KBM-7 (cell line): Measurements from ENCODE around the gene SLC52A3.

ENCODE experiments used
- DNase-seq: peaks from one replicate; pipeline ENCODE4 v3.0.0-alpha.2; 2015
- in situ Hi-C: fragments of 300-500 bp; cut with MboI; formaldehyde crosslinking; loops from 2 replicates; pipeline ENCODE4 v1.14.3; 2020; ENCODE audit warnings: low sequenced_read_pairs, low pct_unique_long_range_greater_than_20kb, mixed read lengths

The SLC52A3 gene

DNA sequence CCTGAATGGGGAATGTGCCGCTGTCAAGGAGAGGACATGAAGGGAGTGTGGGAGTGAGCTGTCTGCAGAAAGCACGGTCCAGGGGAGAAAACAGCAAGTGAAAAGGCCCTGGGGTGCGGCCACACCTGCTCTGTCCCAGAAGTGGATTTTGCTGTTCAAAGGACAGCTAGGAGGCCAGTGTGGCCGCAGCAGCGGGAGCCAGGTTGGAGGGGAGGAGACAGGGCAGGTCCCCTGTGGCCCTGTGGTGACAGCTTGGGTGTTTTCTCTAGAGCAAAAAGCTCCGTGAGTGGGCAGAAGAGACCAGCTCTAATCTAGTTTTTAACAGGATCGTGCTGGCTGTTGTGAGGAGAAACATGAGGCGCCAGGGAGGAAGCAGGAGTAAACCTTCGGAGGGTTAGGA, 4.5 kb upstream of the SLC52A3 start:
- in situ Hi-C loops: no loop called here
- DNase-seq: no peak

DNA sequence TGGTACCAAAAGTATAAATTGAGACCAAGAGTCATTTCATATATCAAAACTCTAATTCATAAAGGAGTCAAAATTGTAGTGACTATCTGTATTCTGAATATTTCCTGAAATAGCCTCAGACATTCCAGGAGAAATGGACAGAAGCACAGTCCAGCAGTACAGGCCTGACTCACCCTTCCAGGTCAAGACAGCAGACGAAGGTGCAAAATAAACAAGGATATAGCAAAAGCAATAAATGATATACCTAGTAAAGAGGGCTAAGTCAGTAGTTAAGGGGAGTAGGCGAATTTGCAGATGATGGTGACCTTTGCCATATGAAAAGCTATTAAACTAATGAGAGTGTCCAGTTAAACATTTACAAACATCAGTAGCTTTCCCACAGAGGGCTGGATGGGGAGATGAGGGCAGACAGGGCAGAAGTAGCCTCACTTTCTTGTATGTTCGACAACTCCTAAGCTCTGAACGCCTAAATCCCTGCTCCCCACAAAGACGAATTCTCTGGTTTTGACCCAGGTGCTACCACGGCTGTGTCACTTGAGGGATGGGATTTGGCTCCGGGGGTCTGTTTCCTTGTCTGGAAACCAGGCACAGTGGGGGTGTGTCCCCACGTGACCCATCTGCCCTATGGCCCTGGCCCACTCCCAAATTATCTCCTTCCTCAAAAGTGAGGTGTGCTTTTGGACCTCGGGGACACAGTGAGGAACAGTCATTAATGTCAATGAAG, 3.6 kb upstream of the SLC52A3 start:
- no peak for DNase-seq
- in situ Hi-C loops: no loop called here

DNA sequence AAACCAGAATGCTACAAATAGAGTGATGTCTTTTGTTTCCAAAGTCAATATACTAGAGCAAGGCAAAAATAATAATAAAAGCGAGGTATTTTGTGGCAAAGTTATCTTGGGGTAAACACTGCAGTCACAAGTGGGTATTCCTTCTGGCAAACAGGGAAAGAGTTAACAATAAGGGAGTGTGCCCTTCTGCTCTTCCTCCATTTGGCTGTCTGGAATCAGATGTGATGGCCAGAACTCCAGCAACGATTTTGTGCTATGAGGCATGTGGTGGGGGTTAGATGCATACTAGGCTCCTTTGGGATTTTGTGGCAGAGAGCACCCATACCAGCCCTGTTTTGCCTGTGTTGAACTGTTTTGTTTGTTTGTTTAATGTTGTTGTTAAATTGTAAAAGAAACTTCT, 2.4 kb upstream of the SLC52A3 start:
- DNase-seq: no peak
- in situ Hi-C loops: no loop called here

DNA sequence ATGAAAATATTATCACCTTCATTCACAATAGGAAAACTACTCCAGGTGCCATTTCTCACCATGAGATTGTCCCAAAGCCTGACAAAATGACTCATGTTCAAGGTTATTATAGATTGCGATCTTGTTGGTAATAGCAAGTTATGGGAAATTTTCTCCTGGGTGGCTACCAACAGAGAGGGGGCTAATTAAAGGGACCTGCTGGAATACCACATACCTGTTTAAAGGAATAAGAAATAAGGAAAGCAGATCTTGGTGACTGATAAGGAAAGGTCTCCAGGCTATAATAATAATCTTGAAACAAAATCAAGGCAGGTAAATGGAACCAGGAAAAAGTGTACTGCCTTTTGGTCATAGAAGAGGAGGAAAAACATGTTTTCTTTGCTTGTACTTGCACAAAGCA, 1.4 kb downstream of the SLC52A3 start:
- in situ Hi-C loops: no loop called here
- no peak for DNase-seq

DNA sequence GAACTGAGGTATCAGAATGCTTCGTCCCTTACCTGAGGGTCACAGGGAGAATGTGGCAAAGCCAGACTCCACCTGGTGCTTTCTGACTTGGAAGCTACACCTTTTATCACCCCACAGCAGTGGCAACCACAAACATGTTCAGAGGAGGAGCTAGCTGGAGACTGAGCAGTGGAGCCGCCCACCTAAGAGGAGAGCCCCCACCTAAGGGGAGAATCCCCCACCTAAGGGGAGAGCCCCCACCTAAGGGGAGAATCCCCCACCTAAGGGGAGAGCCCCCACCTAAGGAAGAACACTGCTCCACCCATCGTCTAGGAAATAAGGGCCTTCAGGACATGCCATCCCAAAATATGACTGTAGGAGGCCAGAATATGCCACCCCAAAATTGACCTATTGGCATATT, 4.0 kb downstream of the SLC52A3 start:
- in situ Hi-C loops: no loop called here
- no peak for DNase-seq

DNA sequence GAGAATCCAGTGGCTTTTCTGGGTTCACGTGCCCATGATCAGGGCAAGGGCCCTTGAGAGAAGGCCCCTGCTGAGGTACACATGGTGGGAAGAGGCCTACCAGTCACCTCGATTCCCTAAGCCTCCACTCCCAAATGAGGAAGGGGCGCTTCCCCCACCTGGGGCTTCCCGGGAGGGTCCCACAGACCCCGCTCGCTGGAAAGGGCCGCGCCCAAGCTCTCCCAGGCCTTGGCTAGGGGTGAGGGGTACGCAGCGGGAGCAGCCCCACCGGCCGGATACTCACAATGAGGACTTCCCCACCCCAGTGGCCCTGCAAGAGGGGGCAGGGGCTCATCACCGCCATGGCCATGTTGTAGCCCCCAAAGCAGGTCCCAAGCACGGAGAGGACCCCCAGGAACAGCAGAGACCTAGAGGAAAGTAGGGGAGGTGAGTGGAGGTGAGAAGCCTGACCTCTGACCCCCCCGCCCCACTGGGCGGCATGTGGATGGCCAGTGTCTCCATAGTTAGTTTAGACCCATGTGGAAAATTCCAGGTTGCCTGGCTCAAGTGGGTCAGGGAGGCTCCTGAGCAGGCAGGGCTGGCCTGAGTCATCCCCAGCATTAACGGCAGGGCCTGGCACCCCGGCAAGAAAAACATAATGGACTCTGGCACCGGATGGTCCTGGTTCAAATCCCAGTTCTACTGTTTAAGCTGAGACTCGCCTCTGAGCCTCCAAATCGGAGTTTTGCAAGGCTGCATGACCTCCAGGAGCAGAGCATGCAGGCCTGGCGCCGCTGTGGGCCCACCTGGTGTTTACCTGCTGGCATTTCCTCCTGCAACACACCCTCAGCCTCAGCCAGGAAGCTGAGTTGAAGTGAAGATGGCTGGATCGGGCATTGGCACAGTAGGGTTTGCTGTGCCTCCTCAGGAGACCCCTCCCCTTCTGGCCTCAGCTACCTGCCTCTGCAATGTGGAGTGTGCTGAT, 6.6 kb downstream of the SLC52A3 start:
- no peak for DNase-seq
- in situ Hi-C loops: no loop called here

DNA sequence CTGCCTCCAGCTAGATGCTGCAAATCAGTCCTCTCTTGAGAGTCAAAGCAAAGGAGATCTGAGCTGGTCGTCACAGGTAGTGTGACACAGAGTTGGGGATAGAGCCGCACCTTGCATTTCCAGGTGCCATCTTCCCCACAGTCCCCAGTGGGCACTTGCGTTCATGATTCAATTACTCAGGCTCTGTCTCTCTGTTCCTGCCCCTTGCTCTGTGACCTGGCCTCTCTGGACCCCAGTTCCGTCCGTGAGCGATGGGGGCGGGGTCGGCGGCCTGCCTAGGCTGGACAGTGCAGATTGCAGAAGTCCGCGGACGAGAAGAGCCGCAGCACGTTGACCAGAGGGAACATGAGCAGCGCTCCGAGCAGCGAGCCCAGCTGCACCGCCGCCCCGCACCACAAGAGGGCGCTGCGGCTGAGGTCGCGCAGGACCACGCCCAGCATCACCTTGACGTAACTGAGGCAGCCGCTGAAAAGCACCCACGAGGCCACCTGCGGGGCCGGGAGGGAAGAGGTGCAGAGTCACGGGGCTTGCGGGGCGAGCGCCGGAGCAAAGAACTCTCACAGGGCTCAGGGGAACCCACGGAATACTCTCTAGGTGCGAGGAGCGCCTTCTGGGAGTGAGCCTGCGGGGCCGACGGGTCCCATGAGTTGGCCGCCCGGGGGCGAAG, 7.4 kb downstream of the SLC52A3 start:
- in situ Hi-C loops: no loop called here
- DNase-seq: peak; percentile 13

DNA sequence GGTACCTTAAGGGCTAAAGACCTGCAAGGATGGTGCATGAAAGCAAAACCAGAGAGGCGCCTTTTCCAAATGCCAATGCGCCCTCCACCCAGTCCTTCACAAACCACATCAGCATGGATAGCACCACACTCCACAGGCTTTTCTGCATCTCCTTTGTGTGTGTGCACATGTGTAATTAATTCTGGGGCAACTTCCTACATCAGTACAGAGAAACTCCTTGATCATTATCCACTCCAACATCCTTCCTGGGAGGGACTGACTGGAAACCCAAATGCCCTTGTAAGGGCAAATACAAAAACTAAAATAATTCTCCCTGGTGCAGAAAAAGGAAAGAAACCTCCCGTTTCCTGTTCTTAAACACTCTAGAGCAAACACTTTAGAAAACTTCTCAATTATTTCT, 10.8 kb downstream of the SLC52A3 start:
- in situ Hi-C loops: no loop called here
- peak; percentile 83 for DNase-seq

DNA sequence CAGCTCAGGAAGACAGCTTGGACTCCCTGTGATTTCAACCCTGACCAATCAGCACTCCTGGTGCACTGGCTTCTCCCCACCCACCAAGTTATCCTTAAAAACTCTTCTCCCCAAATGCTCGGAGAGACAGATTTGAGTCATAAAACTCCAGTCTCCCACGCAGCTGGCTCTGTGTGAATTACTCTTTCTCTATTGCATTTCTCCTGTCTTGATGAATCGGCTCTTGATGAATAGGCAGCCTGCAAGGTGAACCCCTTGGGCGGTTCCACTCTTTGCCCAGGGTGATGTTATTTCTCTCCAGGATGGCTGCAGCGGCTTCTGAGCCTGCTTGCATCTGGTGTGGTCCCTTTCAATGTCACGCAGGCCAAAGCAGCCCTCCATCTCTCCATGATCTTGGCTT, 12.4 kb downstream of the SLC52A3 start:
- DNase-seq: no peak
- in situ Hi-C loops: no loop called here

DNA sequence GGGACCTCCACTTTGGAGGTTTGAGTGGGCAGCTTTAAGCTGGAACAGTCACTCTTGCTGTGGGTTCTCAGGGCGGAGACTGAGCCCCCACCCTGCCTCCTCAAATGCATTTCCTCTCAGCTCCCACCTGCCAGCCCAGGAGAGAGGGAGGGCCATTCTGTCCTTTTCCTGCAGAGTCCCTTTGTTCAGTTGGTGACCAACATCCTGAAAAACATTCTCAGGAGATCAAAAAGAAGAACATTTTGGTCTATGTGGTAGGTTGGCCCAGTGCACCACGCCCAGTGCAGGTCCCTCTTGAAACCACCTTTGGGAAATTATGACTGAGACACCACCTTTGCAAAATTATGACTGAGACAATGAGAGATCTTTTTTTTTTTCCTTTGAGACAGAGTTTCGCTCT, 13.4 kb downstream of the SLC52A3 start:
- DNase-seq: no peak
- in situ Hi-C loops: no loop called here

DNA sequence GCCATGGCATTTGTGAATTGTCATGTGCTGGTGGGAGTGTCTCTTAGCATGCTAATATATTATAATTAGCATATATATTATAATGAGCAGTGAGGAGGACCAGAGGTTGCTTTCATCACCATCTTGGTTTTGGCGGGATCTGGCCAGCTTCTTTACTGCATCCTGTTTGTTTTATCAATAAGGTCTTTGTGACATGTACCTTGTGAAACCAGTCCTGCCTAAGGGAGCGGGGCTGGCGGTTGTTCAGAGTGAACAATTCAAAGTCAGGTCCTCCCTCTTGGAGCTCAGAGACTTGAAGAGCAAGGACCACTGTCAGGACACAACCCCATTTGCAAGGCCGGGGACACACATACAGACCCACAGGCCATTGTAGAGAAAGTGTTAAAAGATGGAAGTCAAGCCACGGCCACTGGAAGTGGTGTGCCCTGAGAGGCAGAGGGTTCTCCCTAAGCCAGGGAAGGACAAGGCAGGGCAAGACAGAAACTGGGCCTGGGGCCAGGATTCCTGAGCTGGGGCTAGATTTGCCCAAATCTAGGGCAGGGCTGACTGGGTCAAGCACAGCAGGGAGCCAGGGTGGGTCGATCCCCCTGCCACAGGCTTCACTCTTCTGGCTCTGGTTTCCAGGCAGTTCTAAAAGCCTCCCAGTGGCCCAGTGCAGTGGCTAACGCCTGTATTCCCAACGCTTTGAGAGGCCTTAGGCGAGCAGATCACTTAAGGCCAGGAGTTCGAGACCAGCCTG, 14.2 kb downstream of the SLC52A3 start:
- in situ Hi-C loops: no loop called here
- DNase-seq: no peak

DNA sequence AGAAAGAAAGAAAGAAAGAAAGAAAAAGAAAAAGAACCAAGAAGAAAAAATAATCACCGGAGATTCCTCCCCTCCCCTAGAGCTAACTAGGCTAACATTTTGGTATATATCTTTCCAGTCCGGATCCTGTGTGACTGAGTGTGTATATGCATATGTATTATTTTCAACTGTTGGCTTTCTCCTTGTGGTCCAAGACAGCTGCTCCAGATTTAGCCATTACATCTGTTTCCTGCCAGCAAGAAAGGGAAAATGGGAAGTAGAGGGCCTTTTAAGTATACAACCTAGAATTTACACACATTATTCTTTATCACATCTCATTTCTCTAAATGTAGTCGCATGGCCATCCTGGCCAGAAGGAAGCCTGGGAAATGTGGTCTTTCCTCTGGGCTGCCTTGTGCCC, 15.2 kb downstream of the SLC52A3 start:
- in situ Hi-C loops: no loop called here
- DNase-seq: peak; percentile 88

DNA sequence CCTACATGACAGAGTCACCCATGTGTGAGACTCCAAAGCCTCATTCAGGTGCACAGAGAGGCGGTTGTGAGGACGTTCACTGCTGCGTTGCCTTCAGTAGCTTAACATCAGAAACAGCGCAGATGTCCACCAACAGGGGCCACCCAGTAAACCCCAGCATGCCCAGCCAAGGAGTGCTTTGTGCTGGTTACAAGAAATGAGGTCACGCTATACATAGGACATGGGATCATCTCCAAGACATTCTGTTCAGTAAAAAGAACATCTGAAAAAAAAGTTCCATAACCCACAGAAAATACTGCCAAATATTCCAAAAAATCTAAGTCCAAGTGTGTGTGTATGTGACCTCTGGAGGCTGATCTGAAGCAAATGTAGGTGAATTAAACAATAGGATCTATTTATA, 16.0 kb downstream of the SLC52A3 start:
- no peak for DNase-seq
- in situ Hi-C loops: no loop called here

DNA sequence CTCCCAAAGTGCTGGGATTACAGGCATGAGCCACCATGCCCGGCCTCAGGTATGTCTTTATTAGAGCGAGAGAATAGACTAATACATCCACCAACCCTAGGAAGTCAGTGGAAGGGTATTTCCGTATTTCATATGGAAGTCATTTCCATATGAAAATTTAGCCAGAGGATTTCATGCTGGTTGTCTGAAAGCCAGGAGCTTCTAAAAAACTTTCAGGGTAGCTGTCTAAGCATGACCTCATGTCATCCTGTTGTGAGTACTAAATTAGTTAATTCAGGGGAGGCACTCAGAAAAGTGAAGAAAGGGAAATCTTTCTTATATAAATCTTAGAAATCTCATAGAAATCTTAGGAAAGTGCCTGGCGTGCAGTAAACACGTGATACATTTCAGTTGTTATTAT, 16.5 kb downstream of the SLC52A3 start:
- in situ Hi-C loops: no loop called here
- no peak for DNase-seq

DNA sequence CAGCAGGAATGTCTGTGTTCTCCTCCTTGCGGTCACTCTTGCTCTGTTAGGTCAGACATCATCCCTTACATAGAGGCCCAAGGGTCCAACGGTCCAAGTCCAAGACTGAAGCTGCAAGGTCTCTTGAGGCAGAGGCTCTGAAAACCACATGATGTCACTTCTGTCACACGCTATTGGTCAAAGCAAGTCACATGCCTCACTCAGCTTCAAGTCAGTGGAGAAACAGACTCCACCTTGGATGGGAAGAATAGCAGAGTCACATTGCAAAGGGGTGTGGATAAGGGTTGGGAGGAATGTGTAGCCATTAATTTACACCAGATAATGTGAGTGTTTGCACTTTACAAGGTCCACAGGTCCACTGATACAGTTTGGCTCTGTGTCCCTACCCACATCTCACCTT, 17.5 kb downstream of the SLC52A3 start:
- in situ Hi-C loops: no loop called here
- DNase-seq: no peak

DNA sequence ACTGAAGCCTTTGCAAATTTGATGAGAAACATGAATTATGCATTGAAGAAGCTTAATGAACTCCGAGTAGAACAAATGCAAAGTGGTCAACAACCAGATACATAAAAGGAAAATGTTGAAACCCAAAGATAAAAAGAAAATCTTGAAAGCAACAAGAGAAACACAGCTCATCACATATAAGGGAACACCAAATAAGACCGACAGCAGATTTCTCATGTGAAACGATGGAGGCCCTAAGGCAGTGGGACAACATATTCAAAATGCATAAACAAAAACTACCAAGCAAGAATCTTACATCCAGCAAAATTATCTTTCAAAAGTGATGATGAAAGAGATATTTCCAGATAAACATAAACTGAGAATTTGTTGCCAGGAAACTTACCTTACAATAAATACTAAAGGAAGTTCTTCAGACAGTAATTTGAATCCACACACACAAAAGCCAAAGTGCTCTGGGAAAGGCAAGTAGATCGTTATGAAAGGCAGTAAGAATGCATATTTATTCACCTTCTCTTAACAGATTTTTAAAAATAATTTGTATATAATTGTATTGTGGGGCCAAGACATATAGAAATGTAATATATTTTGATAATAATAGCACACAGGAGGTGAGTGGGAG, 22.5 kb downstream of the SLC52A3 start:
- peak; percentile 21 for DNase-seq
- in situ Hi-C loops: no loop called here

DNA sequence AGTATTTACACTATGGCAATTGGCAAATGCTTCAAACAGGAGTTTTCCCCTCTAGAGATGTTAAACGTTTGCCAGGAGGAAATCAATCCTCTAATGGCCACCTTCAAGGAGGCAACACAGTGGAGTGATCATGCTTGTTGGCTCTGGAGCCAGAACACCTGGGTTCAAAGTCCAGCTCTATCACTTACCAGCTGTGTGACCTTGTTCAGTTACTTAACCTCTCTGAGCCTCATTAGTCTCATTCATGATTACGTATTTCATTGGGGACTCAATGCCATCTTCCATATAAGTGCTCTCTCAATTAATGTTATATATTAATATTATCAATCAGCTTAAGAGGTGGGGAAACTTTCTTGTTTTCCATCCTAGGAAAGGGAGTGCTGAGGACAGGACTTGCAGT, 26.1 kb downstream of the SLC52A3 start:
- in situ Hi-C loops: no loop called here
- no peak for DNase-seq

DNA sequence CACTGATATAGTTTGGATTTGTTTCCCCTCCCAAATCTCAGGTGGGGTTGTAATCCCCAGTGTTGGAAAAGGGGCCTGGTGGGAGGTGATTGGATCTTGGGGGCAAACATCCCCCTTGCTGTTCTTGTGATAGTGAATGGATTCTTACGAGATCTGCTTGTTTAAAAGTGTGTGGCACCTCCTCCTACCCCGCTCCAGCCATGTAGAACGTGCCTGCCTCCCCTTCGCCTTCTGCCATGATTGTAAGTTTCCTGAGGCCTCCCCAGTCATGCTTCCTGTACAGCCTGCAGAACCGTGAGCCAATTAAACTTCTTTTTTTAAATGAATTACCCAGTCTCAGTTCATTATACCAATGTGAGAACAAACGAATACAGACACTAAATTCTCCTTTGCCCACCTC, 26.7 kb downstream of the SLC52A3 start:
- in situ Hi-C loops: no loop called here
- no peak for DNase-seq

DNA sequence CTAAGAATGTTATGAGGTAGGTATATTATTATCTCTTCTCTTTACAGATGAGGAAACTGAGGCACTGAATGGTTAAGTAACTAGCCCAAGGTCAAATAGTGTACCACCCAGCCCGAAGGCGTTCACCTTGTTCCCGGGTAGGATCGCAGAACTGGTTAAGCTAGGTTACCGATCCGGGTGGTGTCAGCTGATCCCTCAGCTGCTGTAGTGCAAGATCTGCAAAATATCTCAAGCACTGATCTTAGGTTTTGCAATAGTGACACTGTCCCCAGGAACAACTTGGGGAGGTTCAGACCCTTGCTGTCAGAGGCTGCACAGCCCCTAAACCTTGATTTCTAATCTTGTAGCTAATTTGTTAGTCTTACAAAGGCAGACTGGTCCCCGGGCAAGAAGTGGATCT, 28.1 kb downstream of the SLC52A3 start:
- in situ Hi-C loops: no loop called here

More for the DNA sequence above, 28.1 kb downstream of the SLC52A3 start:
- DNase-seq: no peak
